ENCODE measurements around the gene IFFO2. TPM values are rescaled to one million over a fixed set of nuclear protein-coding genes. Genes with fewer than 3 reads are reported as not detected.

IFFO2 gene
- total RNA-seq, 1 donor from 2014 or later: 39.6 TPM

GRCh38 chr1:18929686-18930085, 26.8 kb downstream of the IFFO2 start:
- no peaks in the 10 kb centered on the region for H3K36me3 ChIP-seq (ENCODE audit: insufficient read depth, low read length)
- peaks cover 98% of the 10 kb centered on the region for H3K79me2 ChIP-seq (ENCODE audit: insufficient read depth, low read length)
- FAIRE-seq: no peak
- H3K27ac Mint-ChIP-seq (ENCODE audit: unreplicated experiment): peak overlapping the region; percentile 42
- TF ChIP-seq CTCF (IDR thresholded peaks at IDR 0.05; ENCODE audit: insufficient read depth, low read depth, low read length) (no peak), EZH2 (IDR thresholded peaks at IDR 0.05; ENCODE audit: insufficient read depth, low read length) (no peak)
- peak; percentile 87 for DNase-seq (ENCODE audit: low read depth)
- peak overlapping the region; percentile 33 for H3K9ac ChIP-seq (ENCODE audit: low read length)
- H3K36me3 Mint-ChIP-seq (ENCODE audit: low read depth, unreplicated experiment): peaks cover 3% of the 10 kb centered on the region
- no peak overlapping the region for H3K4me3 ChIP-seq (ENCODE audit: insufficient read depth, low read depth, low read length)
- peaks cover 35% of the 10 kb centered on the region for H3K4me1 Mint-ChIP-seq (ENCODE audit: low read depth, unreplicated experiment)
- H3K4me2 ChIP-seq (ENCODE audit: low read length): peak overlapping the region; percentile 39
- H3K9me3 Mint-ChIP-seq (ENCODE audit: unreplicated experiment): peaks cover 7% of the 10 kb centered on the region
- H3K4me1 ChIP-seq (ENCODE audit: insufficient read depth, low read length): peaks cover 57% of the 10 kb centered on the region
- no peaks in the 10 kb centered on the region for H3K27me3 Mint-ChIP-seq (ENCODE audit: low read depth, unreplicated experiment)
- H3K27ac ChIP-seq (ENCODE audit: low read depth, low read length): peak overlapping the region; percentile 25
- peaks cover 73% of the 10 kb centered on the region for H4K20me1 ChIP-seq (ENCODE audit: insufficient read depth, low read length)
- H3K9me3 ChIP-seq (ENCODE audit: insufficient read depth, low read depth, low read length): no peaks in the 10 kb centered on the region
- peak overlapping the region; percentile 42 for H3K4me3 Mint-ChIP-seq (ENCODE audit: unreplicated experiment)
- H3K27me3 ChIP-seq (ENCODE audit: insufficient read depth, low read length): no peaks in the 10 kb centered on the region
- H2AFZ ChIP-seq (ENCODE audit: low read depth, low read length): no peak overlapping the region

- Histone ChIP-seq H2AFZ (ENCODE audit: low read depth, low read length) (no peak overlapping the region), H3K79me2 (ENCODE audit: insufficient read depth, low read length) (peaks cover 98% of the 10 kb centered on the region), H3K36me3 (ENCODE audit: insufficient read depth, low read length) (no peaks in the 10 kb centered on the region), H3K9me3 (ENCODE audit: insufficient read depth, low read depth, low read length) (no peaks in the 10 kb centered on the region), H3K9ac (ENCODE audit: low read length) (peak overlapping the region; percentile 33), H3K27ac (ENCODE audit: low read depth, low read length) (no peak overlapping the region), H3K4me3 (ENCODE audit: insufficient read depth, low read depth, low read length) (no peak overlapping the region), H3K4me1 (ENCODE audit: insufficient read depth, low read length) (peaks cover 64% of the 10 kb centered on the region), H3K4me2 (ENCODE audit: low read length) (no peak overlapping the region), H3K27me3 (ENCODE audit: insufficient read depth, low read length) (no peaks in the 10 kb centered on the region), H4K20me1 (ENCODE audit: insufficient read depth, low read length) (peaks cover 66% of the 10 kb centered on the region)
- H3K4me3 Mint-ChIP-seq (ENCODE audit: unreplicated experiment): no peak overlapping the region
- H3K27me3 Mint-ChIP-seq (ENCODE audit: low read depth, unreplicated experiment): no peaks in the 10 kb centered on the region
- peaks cover 7% of the 10 kb centered on the region for H3K9me3 Mint-ChIP-seq (ENCODE audit: unreplicated experiment)
- H3K4me1 Mint-ChIP-seq (ENCODE audit: low read depth, unreplicated experiment): peaks cover 36% of the 10 kb centered on the region
- no peak overlapping the region for H3K27ac Mint-ChIP-seq (ENCODE audit: unreplicated experiment)
- peaks cover 3% of the 10 kb centered on the region for H3K36me3 Mint-ChIP-seq (ENCODE audit: low read depth, unreplicated experiment)
- FAIRE-seq: no peak
- DNase-seq (ENCODE audit: low read depth): no peak
- no peak for TF ChIP-seq EZH2 (IDR thresholded peaks at IDR 0.05; ENCODE audit: insufficient read depth, low read length)
- no peak for TF ChIP-seq CTCF (IDR thresholded peaks at IDR 0.05; ENCODE audit: insufficient read depth, low read depth, low read length)
Measured at GRCh38 chr1:18928985-18929384, 27.5 kb downstream of the IFFO2 start.

- H2AFZ ChIP-seq (ENCODE audit: low read depth, low read length): no peak overlapping the region
- H3K4me2 ChIP-seq (ENCODE audit: low read length): peak overlapping the region; percentile 79
- H3K36me3 ChIP-seq (ENCODE audit: insufficient read depth, low read length): no peaks in the 10 kb centered on the region
- Mint-ChIP-seq H3K27ac (ENCODE audit: unreplicated experiment) (peak overlapping the region; percentile 66), H3K27me3 (ENCODE audit: low read depth, unreplicated experiment) (no peaks in the 10 kb centered on the region), H3K4me3 (ENCODE audit: unreplicated experiment) (no peak overlapping the region), H3K4me1 (ENCODE audit: low read depth, unreplicated experiment) (peaks cover 40% of the 10 kb centered on the region), H3K9me3 (ENCODE audit: unreplicated experiment) (peaks cover 7% of the 10 kb centered on the region), H3K36me3 (ENCODE audit: low read depth, unreplicated experiment) (peaks cover 3% of the 10 kb centered on the region)
- peak overlapping the region; percentile 77 for H3K9ac ChIP-seq (ENCODE audit: low read length)
- no peaks in the 10 kb centered on the region for H3K27me3 ChIP-seq (ENCODE audit: insufficient read depth, low read length)
- peaks cover 69% of the 10 kb centered on the region for H4K20me1 ChIP-seq (ENCODE audit: insufficient read depth, low read length)
- H3K9me3 ChIP-seq (ENCODE audit: insufficient read depth, low read depth, low read length): no peaks in the 10 kb centered on the region
- H3K4me1 ChIP-seq (ENCODE audit: insufficient read depth, low read length): peaks cover 70% of the 10 kb centered on the region
- H3K4me3 ChIP-seq (ENCODE audit: insufficient read depth, low read depth, low read length): no peak overlapping the region
- H3K79me2 ChIP-seq (ENCODE audit: insufficient read depth, low read length): peaks cover 98% of the 10 kb centered on the region
- DNase-seq (ENCODE audit: low read depth) (no peak), FAIRE-seq (no peak)
- TF ChIP-seq CTCF (IDR thresholded peaks at IDR 0.05; ENCODE audit: insufficient read depth, low read depth, low read length) (no peak), EZH2 (IDR thresholded peaks at IDR 0.05; ENCODE audit: insufficient read depth, low read length) (no peak)
- peak overlapping the region; percentile 93 for H3K27ac ChIP-seq (ENCODE audit: low read depth, low read length)
Measured at GRCh38 chr1:18928406-18928805, 28.1 kb downstream of the IFFO2 start.

Data from astrocyte (in vitro differentiated cells and primary cell).